Thoracic aorta (tissue), 2 donors: ENCODE results near the gene GMDS. TPM values are rescaled to one million over a fixed set of nuclear protein-coding genes. Genes with fewer than 3 reads are reported as not detected.

Experiments
- ATAC-seq: fragments of 150-250 bp; one replicate; pipeline ENCODE4 v1.8.0; 2017; ENCODE audit warnings: low read depth; ENCODE audit not compliant: insufficient number of reproducible peaks, low FRiP score
- DNase-seq: peaks from one replicate; pipeline ENCODE4 v3.0.0-alpha.2; 2020; ENCODE audit warnings: low spot score
- H3K27ac ChIP-seq, 2 donors: fragments of 200-600 bp; sonication (generic); 1 replicate in 1 of 2; 2 replicates in 1 of 2; pipeline ENCODE4 v1.5.1; 2016; ENCODE audit warnings: mild to moderate bottlenecking in 2 of 2, moderate library complexity in 2 of 2
- H3K27me3 ChIP-seq: fragments of 200-600 bp; sonication (generic); replicated peaks from 2 replicates; pipeline ENCODE4 v1.6.0; 2016; ENCODE audit warnings: mild to moderate bottlenecking; ENCODE audit not compliant: insufficient read depth
- H3K36me3 ChIP-seq: fragments of 200-600 bp; sonication (generic); one replicate; pipeline ENCODE4 v1.5.1; 2016
- H3K4me1 ChIP-seq, 2 donors: fragments of 200-600 bp; sonication (generic); 1 replicate in 1 of 2; 2 replicates in 1 of 2; pipeline versions ENCODE4 v1.5.1 to v1.6.0; 2016; ENCODE audit warnings: low read depth in 2 of 2, mild to moderate bottlenecking in 1 of 2; ENCODE audit not compliant: control insufficient read depth in 1 of 2
- H3K4me3 ChIP-seq: fragments of 200-600 bp; sonication (generic); 2 replicates; pipeline ENCODE4 v1.5.1; 2016; ENCODE audit warnings: mild to moderate bottlenecking
- H3K9me3 ChIP-seq: fragments of 200-600 bp; sonication (generic); 2 replicates; pipeline ENCODE4 v1.5.1; 2016
- CTCF ChIP-seq: fragments of 200-600 bp; sonication (generic); IDR thresholded peaks from one replicate; pipeline ENCODE4 v1.5.1; 2019; ENCODE audit warnings: antibody characterized with exemption
- total RNA-seq, 2 donors: library from RNA; depleted of rRNA; stranded (reverse); fragments of >200 nt; gene quantifications; one replicate each; pipeline versions ENCODE4 v1.1.0 to v1.2.3, GENCODE V29; 2016

GMDS gene
- total RNA-seq, 2 donors from 2014 or later, result 87.8 to 87.9 TPM

GRCh38 chr6:1622851-1623768 lies 622.3 kb downstream of the GMDS start:
- H3K4me1 ChIP-seq, result peaks cover 6 to 67% of the 10 kb centered on the region in 2 donors
- H3K27ac ChIP-seq, result peak overlapping the region; percentile 97 to 98
- ATAC-seq (peak; percentile 48), DNase-seq (no peak)
- no peaks in the 10 kb centered on the region for H3K27me3 ChIP-seq
- no peak for TF ChIP-seq CTCF
- peak overlapping the region; percentile 81 for H3K4me3 ChIP-seq
- H3K36me3 ChIP-seq, result no peaks in the 10 kb centered on the region
- H3K9me3 ChIP-seq, result no peaks in the 10 kb centered on the region

GRCh38 chr6:1622220-1622850 lies 623.1 kb downstream of the GMDS start:
- TF ChIP-seq CTCF, result no peak
- Histone ChIP-seq H3K27ac (peak overlapping the region; percentile 97 to 98), H3K36me3 (no peaks in the 10 kb centered on the region), H3K9me3 (no peaks in the 10 kb centered on the region), H3K4me1 (peaks cover 3 to 67% of the 10 kb centered on the region in 2 donors), H3K4me3 (peak overlapping the region; percentile 81), H3K27me3 (no peaks in the 10 kb centered on the region)
- ATAC-seq (no peak), DNase-seq (no peak)

GRCh38 chr6:1621070-1621701 lies 624.2 kb downstream of the GMDS start:
- Histone ChIP-seq H3K27ac (peak overlapping the region; percentile 97 to 98), H3K4me3 (peak overlapping the region; percentile 81), H3K27me3 (no peaks in the 10 kb centered on the region), H3K36me3 (no peaks in the 10 kb centered on the region), H3K4me1 (peaks cover 0 to 66% of the 10 kb centered on the region in 2 donors), H3K9me3 (no peaks in the 10 kb centered on the region)
- no peak for DNase-seq
- TF ChIP-seq CTCF, result no peak
- no peak for ATAC-seq

- no peak for TF ChIP-seq CTCF
- DNase-seq (no peak), ATAC-seq (no peak)
- H3K4me3 ChIP-seq, result peak overlapping the region; percentile 81
- H3K27ac ChIP-seq, result peak overlapping the region; percentile 97 to 98
- no peaks in the 10 kb centered on the region for H3K27me3 ChIP-seq
- no peaks in the 10 kb centered on the region for H3K9me3 ChIP-seq
- peaks cover 0 to 69% of the 10 kb centered on the region in 2 donors for H3K4me1 ChIP-seq
- no peaks in the 10 kb centered on the region for H3K36me3 ChIP-seq
Measured at GRCh38 chr6:1620504-1621069, 624.8 kb downstream of the GMDS start.
